Measurements from ENCODE around the gene RWDD1.

GRCh38 chr6:116562019-116562403 is 9.3 kb upstream of the RWDD1 start:
- no peak for TF ChIP-seq TAF1 (IDR thresholded peaks at IDR 0.05; ENCODE audit: borderline replicate concordance, insufficient read depth, low read length)
- no peak for TF ChIP-seq POLR2AphosphoS5 (IDR thresholded peaks at IDR 0.05; ENCODE audit: low read depth, low read length)
- no peak for TF ChIP-seq SIN3A (IDR thresholded peaks at IDR 0.05; ENCODE audit: borderline replicate concordance, insufficient read depth, low read length)
- TF ChIP-seq REST (IDR thresholded peaks at IDR 0.05; ENCODE audit: insufficient read depth in 1 of 2, low read depth in 2 of 2, low read length in 2 of 2) = no peak

Data from PFSK-1 (cell line).